DND-41 (cell line): ENCODE measurements around the gene PDS5B.

Source experiments
- ATAC-seq: fragments of 200-7000 bp; cut with Tn5 transposase; 3 replicates; pipeline ENCODE4 v1.9.1; 2021; ENCODE audit warnings: low read depth; ENCODE audit not compliant: insufficient read depth
- DNase-seq: peaks from one replicate; pipeline ENCODE4 v3.0.0-alpha.2; 2020
- H2AFZ ChIP-seq: 2 replicates; pipeline ENCODE4 v1.6.0; 2012; ENCODE audit warnings: low read depth, low read length
- H3K27ac ChIP-seq: 2 replicates; pipeline ENCODE4 v1.5.1; 2012; ENCODE audit warnings: low read length, inconsistent platforms
- H3K27me3 ChIP-seq: fragments of 200-600 bp; sonication (generic); 2 replicates; pipeline ENCODE4 v1.6.0; 2012; ENCODE audit warnings: low read length, mild to moderate bottlenecking, inconsistent platforms; ENCODE audit not compliant: insufficient read depth, poor library complexity
- H3K36me3 ChIP-seq: 2 replicates; pipeline ENCODE4 v1.5.1; 2012; ENCODE audit warnings: low read length, inconsistent platforms; ENCODE audit not compliant: insufficient read depth
- H3K4me1 ChIP-seq: 2 replicates; pipeline ENCODE4 v1.5.1; 2012; ENCODE audit warnings: mild to moderate bottlenecking, low read length; ENCODE audit not compliant: insufficient read depth
- H3K4me2 ChIP-seq: 2 replicates; pipeline ENCODE4 v1.6.0; 2012; ENCODE audit warnings: mild to moderate bottlenecking, moderate library complexity, low read length, inconsistent platforms; ENCODE audit not compliant: insufficient read depth
- H3K4me3 ChIP-seq, 2 experiments: fragments of 200-600 bp in 1 of 2; shearing (Covaris generic) in 1 of 2; 2 replicates each; pipeline ENCODE4 v1.5.1; 2012 to 2016; ENCODE audit warnings: inconsistent platforms in 2 of 2, low read length in 2 of 2, mild to moderate bottlenecking in 2 of 2, low read depth in 1 of 2, moderate library complexity in 1 of 2
- H3K79me2 ChIP-seq: 2 replicates; pipeline ENCODE4 v1.6.0; 2012; ENCODE audit warnings: low read length, inconsistent platforms; ENCODE audit not compliant: insufficient read depth
- H3K9ac ChIP-seq: 2 replicates; pipeline ENCODE4 v1.6.0; 2012; ENCODE audit warnings: low read depth, mild to moderate bottlenecking, inconsistent platforms, low read length, moderate library complexity
- H3K9me3 ChIP-seq: 2 replicates; pipeline ENCODE4 v1.5.1; 2012; ENCODE audit warnings: low read length, moderate library complexity, mild to moderate bottlenecking, inconsistent platforms; ENCODE audit not compliant: insufficient read depth, severe bottlenecking
- H4K20me1 ChIP-seq: 2 replicates; pipeline ENCODE4 v1.6.0; 2012; ENCODE audit warnings: low read length; ENCODE audit not compliant: insufficient read depth
- EZH2 ChIP-seq: IDR thresholded peaks from 3 replicates; pipeline ENCODE4 v1.6.1; 2012; ENCODE audit warnings: borderline replicate concordance, low read depth, mild to moderate bottlenecking, moderate library complexity, low read length, inconsistent platforms; ENCODE audit not compliant: severe bottlenecking
- TF ChIP-seq, protein P1 (sequence below): IDR thresholded peaks from 2 replicates; pipeline ENCODE4 v1.5.1; 2012; ENCODE audit warnings: borderline replicate concordance, low read length, moderate library complexity, mild to moderate bottlenecking; ENCODE audit not compliant: poor library complexity, severe bottlenecking; ENCODE audit errors: extremely low read depth

The PDS5B gene

DNA sequence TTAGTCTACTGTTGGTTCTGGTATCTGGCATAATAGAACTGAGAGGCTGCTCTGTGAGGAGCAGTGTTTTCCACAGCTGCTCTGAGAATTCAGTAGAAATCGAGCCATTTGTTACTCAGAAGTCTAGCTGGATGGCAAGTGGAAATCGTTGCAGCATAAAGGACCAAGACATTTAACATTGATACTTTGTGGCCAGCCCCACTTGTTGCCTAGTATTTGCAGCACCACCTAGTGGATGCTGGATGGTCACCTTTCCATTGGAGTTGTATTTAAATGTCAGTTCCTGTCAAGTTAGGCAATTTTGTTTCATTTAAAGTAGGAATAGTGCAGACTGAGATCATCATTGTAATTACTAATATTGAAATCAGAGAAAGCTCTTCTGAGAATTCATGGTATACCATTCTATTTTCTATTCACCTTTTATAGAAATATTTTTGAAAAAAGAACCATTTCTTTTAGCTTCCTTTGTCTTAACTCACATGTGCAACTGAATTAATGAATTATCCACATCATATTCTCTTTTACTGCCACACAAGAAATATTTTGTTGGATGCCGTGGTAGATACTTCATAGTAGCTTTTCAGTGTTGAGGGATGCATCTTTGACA is 64.6 kb downstream of the PDS5B start:
- Histone ChIP-seq H3K9ac (no peak overlapping the region), H3K27ac (no peak overlapping the region), H3K4me3 (no peak overlapping the region), H3K4me2 (no peak overlapping the region), H3K79me2 (peaks cover 99% of the 10 kb centered on the region), H4K20me1 (peaks cover 31% of the 10 kb centered on the region), H3K4me1 (peaks cover 1% of the 10 kb centered on the region; the same call in 1 of the 2 replicates), H3K9me3 (no peaks in the 10 kb centered on the region), H3K27me3 (no peaks in the 10 kb centered on the region), H3K36me3 (peaks cover 45% of the 10 kb centered on the region; the same call in 1 of the 2 replicates), H2AFZ (no peak overlapping the region)
- DNase-seq (peak; percentile 63), ATAC-seq (peak; percentile 84)
- no peak for TF ChIP-seq EZH2
- TF ChIP-seq, protein P1, sequence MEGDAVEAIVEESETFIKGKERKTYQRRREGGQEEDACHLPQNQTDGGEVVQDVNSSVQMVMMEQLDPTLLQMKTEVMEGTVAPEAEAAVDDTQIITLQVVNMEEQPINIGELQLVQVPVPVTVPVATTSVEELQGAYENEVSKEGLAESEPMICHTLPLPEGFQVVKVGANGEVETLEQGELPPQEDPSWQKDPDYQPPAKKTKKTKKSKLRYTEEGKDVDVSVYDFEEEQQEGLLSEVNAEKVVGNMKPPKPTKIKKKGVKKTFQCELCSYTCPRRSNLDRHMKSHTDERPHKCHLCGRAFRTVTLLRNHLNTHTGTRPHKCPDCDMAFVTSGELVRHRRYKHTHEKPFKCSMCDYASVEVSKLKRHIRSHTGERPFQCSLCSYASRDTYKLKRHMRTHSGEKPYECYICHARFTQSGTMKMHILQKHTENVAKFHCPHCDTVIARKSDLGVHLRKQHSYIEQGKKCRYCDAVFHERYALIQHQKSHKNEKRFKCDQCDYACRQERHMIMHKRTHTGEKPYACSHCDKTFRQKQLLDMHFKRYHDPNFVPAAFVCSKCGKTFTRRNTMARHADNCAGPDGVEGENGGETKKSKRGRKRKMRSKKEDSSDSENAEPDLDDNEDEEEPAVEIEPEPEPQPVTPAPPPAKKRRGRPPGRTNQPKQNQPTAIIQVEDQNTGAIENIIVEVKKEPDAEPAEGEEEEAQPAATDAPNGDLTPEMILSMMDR: peak; percentile 77

DNA sequence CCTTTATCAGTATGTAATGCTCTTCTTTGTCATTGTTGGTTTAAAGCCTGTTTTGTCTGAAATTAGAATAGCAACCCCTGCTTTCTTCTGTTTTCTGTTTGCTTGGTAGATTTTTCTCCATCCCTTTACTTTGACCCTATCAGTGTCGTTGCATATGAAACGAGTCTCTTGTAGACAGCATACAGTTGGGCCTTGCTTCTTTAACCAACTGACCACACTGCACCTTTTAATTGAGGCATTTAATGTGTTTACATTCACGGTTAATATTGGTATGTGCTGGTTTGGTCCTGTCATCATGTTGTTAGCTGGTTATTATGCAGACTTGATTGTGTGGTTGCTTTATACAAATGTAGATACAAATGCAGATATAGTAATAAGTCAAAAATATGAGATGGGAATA is 71.1 kb downstream of the PDS5B start:
- Histone ChIP-seq H3K27me3 (no peaks in the 10 kb centered on the region), H3K27ac (no peak overlapping the region), H3K4me2 (no peak overlapping the region), H3K9me3 (no peaks in the 10 kb centered on the region), H2AFZ (no peak overlapping the region), H3K36me3 (peaks cover 47% of the 10 kb centered on the region), H4K20me1 (peaks cover 19% of the 10 kb centered on the region), H3K79me2 (peaks cover 78% of the 10 kb centered on the region), H3K4me3 (no peak overlapping the region), H3K4me1 (no peaks in the 10 kb centered on the region), H3K9ac (no peak overlapping the region)
- TF ChIP-seq, protein P1: no peak
- TF ChIP-seq EZH2: no peak
- no peak for ATAC-seq
- no peak for DNase-seq

DNA sequence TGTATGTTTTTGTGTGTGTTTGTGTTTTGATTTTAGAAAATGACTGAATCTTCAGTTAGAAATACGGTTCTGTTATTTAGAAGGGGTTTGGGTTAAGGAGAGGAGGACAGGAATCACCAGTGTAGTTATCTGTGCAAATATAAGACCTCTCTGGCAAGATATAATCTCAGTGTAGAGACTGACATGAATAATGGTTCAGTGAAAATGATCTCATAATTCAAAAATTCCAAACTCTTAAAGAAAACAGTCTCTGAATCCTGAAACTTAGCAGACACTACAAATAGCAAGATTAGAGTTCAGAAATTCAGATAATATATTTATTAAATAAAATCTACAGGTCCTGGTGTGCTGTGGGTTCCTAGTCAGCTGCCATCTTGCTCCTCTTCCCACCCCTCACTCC is 73.5 kb downstream of the PDS5B start:
- no peak for DNase-seq
- Histone ChIP-seq H3K4me1 (no peaks in the 10 kb centered on the region), H3K27me3 (no peaks in the 10 kb centered on the region), H2AFZ (no peak overlapping the region), H3K9ac (no peak overlapping the region), H3K27ac (no peak overlapping the region), H3K79me2 (peaks cover 65% of the 10 kb centered on the region), H3K4me2 (no peak overlapping the region), H3K9me3 (no peaks in the 10 kb centered on the region), H3K4me3 (no peak overlapping the region), H3K36me3 (peaks cover 39% of the 10 kb centered on the region), H4K20me1 (peaks cover 22% of the 10 kb centered on the region)
- TF ChIP-seq EZH2: no peak
- TF ChIP-seq, protein P1: no peak
- ATAC-seq: no peak
